T-helper 1 cell treated with Interleukin-12 subunit alpha and Interleukin-12 subunit beta and Interleukin-4 antibody, amounts not matched to agents 30 ng/mL and 1 ng/mL, for 36 hours (primary cell): Measurements from ENCODE around the gene PTGES3L. TPM values are rescaled to one million over a fixed set of nuclear protein-coding genes. Genes with fewer than 3 reads are reported as not detected.
"Not testable (repeated sequence)": the region's sequence is repeated elsewhere in the genome, so short reads cannot be mapped to it uniquely, and the experiment has no call there.

Source experiments
- intact Hi-C: fragments of 100-400 bp; cut with micrococcal nuclease; formaldehyde crosslinking; loops from one replicate; pipeline ENCODE4 v1.15.1; 2024
- total RNA-seq: library from RNA; stranded (reverse); gene quantifications from 2 replicates; pipeline ENCODE4 v1.2.3, GENCODE V29; 2022

Gene PTGES3L
- total RNA-seq, 1 donor from 2014 or later, result 0.81 TPM

- intact Hi-C loops, result no loop called here
Measured at GRCh38 chr17:43014649-43015542, 35.0 kb upstream of the PTGES3L start.

DNA sequence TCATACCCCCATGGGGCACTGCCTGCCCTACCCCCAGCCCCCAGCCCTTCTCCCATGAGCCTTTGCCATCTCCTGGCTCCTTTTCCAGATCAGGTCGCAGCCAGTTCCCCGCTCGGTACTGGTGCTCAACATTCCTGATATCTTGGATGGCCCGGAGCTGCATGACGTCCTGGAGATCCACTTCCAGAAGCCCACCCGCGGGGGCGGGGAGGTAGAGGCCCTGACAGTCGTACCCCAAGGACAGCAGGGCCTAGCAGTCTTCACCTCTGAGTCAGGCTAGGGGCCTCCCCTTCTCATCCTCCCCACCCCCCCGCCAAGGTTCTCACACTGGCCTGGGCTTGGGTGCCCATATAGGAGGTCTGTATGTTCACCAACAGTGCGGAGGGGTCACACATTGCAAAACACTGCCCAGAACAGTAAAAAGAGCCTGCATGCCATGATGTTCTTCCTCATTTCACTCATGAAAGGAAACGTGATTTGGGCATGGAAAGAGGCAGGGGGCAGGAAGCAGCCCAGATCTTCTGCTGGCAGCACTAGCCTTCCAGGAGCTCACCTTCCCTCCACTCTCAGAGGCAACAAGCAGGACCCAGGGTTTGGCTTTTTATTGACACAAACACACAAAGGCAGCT lies 34.3 kb upstream of the PTGES3L start:
- intact Hi-C loops, result no loop called here

DNA sequence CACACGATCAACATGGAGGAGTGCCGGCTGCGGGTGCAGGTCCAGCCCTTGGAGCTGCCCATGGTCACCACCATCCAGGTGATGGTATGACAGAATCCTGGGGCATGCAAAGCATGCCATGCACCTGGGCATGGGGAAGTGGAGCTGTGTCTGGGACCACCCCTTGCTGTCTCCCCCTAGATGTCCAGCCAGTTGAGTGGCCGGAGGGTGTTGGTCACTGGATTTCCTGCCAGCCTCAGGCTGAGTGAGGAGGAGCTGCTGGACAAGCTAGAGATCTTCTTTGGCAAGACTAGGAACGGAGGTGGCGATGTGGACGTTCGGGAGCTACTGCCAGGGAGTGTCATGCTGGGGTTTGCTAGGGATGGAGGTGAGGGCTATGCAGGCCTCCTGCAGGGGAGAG lies 33.4 kb upstream of the PTGES3L start:
- intact Hi-C loops, result no loop called here

DNA sequence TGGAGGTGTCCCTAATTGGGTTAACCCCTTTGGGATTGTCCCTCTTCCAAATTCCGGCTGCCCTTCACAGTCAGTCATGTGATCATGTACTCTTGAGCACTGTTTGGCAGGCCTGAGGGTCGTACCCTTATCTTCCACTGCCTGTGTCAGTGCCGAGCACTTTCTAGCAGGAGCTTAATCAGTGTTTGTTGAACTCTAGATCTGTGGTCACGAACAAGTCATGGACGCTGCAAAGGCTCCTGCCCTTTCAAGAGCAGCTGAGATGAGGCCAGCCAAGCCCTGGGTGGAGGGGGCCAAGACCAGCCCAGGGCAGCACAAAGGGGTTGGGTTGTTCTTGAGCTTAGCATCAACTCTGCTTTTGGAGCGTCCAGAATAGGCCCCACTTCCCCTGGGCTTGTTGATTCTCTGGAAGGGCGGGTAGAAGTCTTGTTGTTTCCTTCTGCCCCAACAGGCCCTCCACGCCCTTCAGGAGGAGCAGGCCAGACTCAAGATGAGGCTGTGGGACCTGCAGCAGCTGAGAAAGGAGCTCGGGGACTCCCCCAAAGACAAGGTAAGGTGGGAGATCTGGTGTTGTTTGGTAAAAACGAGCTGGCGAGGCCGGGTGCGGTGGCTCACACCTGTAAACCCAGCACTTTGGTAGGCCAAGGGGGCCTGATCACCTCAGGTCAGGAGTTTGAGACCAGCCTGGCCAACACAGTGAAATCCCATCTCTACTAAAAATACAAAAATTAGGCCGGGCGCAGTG lies 32.0 kb upstream of the PTGES3L start:
- intact Hi-C loops, result no loop called here

DNA sequence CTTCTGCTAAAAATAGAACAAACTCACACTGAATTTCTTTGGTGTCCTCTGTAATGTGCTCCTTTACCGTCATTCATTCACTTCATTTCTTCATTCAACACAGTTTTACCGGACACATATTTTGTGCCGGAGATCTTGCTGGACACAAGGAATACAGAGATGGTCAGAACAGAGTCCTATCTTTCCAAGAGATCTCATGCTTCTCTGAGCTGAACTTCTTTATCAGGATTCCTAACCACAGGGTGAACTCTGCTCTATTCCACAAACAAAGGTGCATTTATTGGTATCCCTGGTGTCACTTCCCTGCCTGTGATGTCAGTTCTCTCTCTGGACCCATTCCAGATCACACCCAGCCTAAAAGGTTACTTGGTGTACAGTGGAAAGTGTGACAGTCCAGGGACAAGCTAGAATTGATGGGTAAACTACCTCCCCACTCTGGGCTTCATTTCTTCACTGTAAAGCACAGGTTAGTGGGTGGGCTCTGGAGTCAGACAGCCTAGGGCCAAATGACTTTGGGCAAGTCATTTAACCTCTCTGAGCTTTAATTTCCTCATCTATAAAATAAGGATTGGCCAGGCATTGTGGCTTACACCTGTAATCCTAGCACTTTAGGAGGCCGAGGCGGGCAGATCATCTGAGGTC lies 30.9 kb upstream of the PTGES3L start:
- intact Hi-C loops, result no loop called here

GRCh38 chr17:43006639-43007551 lies 27.0 kb upstream of the PTGES3L start, which contains the start of gene IFI35:
Gene IFI35, plus strand, starts transcription at chr17:43006784. Its CDS starts 164 bp downstream, at chr17:43006948.
- intact Hi-C loops, result loop anchor here (1.0 to 2.0 kb wide), 7 partner anchors 9 to 353 kb away; partner anchors contain the start of genes AARSD1, BRCA1, PTGES3L and RPL27

- intact Hi-C loops, result no loop called here
Measured at GRCh38 chr17:43003542-43004172, 23.8 kb upstream of the PTGES3L start.

DNA sequence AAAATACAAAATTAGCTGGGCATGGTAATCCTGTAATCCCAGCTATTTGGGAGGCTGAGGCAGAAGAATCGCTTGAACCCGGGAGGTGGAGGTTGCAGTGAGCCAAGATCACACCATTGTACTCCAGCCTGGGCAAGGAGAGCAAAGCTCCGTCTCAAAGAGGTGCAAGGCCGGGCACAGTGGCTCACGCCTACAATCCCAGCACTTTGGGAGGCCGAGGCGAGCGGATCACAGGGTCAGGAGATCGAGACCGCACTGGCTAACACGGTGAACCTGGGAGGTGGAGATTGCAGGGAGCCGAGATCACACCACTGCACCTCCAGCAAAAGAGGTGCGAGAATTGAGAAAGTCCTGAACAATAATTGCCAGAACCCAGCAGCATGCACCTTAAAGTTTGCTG lies 21.0 kb upstream of the PTGES3L start:
- intact Hi-C loops, result not testable (repeated sequence)

DNA sequence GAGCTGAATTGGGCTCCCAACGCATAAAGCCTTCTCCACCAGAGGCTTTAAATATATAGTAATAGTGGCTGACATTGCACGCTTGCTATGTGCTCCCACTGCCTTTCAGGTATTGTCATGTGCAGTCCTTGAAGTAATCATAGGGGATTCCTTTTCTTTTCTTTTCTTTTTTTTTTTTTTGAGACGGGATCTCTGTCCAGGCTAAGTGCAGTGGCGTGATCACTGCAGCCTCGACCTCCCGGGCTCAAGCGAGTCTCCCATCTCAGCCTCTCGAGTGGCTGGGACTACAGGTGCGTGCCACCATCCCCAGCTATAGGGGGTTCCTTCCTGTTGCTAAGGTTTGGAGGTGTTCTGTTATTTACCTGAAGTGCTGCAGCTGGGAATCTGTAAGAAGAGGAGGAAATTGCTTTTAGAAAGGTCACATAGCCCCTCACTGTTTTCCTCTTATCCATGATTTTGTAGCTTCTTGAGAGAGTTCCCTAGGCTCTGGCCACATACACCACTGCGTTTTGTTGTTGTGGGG lies 19.2 kb upstream of the PTGES3L start:
- intact Hi-C loops, result loop anchor here (2.0 kb wide), 2 partner anchors 362 to 390 kb away; partner anchors contain the start of genes RETREG3 and TUBG1

GRCh38 chr17:42997984-42998938 lies 18.4 kb upstream of the PTGES3L start, which contains the start of gene RPL27:
Gene RPL27, plus strand, starts transcription at chr17:42998419. Its CDS starts 332 bp downstream, at chr17:42998751.
- intact Hi-C loops, result loop anchor here (1.0 to 2.0 kb wide), 15 partner anchors 8 to 485 kb away; partner anchors contain the start of genes AARSD1, BECN1, BRCA1 and DHX8

- intact Hi-C loops, result loop anchor here (1.0 kb wide), 1 partner anchor 320 kb away; no protein-coding TSS in a partner anchor
Measured at GRCh38 chr17:42997390-42997983, 17.6 kb upstream of the PTGES3L start.

DNA sequence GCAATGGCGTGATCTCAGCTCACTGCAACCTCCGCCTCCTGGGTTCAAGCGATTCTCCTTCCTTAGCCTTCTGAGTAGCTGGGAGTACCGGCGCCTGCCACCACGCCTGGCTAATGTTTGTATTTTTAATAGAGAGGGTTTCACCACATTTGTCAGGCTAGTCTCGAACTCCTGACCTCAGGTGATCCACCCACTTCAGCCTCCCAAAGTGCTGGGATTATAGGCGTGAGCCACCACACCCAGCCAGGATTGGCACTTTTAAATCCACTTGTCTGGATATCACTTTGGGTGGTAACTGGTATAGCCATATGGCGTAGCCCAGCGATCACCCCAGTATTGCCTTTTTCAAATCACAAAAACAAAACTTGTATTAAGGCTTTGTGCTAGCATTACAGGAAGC lies 14.0 kb upstream of the PTGES3L start:
- intact Hi-C loops, result not testable (repeated sequence)

- intact Hi-C loops, result no loop called here
Measured at GRCh38 chr17:42992872-42993271, 13.0 kb upstream of the PTGES3L start.

DNA sequence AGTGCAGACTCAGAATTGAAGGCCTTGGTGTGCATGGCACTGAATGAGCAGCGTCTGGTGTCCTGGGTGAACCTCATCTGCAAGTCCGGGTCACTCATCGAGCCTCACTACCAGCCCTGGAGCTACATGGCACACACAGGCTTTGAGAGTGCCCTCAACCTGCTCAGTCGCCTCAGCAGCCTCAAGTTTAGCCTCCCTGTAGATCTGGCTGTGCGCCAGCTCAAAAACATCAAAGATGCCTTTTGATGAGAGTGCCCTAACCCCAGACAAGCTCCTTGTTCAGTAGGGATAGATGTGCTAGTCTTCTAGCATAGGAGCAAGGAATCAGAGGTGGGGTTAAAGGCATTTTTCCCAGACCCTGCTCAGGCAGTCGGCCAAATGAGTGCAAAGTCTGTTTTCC lies 11.6 kb upstream of the PTGES3L start:
- intact Hi-C loops, result no loop called here

- intact Hi-C loops, result no loop called here
Measured at GRCh38 chr17:42989726-42990652, 10.1 kb upstream of the PTGES3L start.

DNA sequence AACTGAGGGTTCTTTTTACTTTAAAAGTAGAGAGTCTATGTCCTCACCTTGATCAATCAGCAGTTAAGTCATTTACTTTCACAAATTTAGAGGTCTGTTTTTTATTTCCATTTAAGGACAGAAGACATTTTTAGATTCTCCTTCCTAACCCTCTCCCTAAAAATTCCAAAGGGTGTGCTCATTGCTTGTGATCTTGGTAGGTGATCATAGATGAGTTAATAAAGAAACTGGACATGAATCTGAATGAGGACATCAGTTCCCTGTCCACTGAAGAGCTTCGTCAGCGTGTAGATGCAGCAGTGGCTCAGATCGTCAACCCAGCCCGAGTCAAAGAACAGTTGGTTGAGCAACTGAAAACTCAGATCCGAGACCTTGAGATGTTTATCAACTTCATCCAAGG lies 9.3 kb upstream of the PTGES3L start:
- intact Hi-C loops, result no loop called here
